Stomach (tissue), 4 donors: Measurements from ENCODE around the gene PRKCH.

Experiments used
- EP300 ChIP-seq: sonication (generic); formaldehyde crosslinking; IDR thresholded peaks from one replicate; pipeline ENCODE4 v1.6.1; 2017; ENCODE audit warnings: antibody characterized with exemption
- POLR2A ChIP-seq, 4 donors: fragments of 450-650 bp; IDR thresholded peaks; one replicate each; pipeline ENCODE4 v1.6.1; 2016; ENCODE audit warnings: antibody characterized with exemption in 4 of 4, control low read depth in 2 of 4, mild to moderate bottlenecking in 1 of 4, moderate library complexity in 1 of 4
- TF ChIP-seq, protein P1 (sequence below), 7 experiments: fragments of 450-650 bp in 4 of 7; fragments of 200-600 bp in 3 of 7; sonication (generic) in 3 of 7; IDR thresholded peaks; one replicate each; pipeline ENCODE4 v1.5.1; 2016 to 2019; ENCODE audit warnings: antibody characterized with exemption in 7 of 7, control low read depth in 2 of 7, mild to moderate bottlenecking in 1 of 7

DNA sequence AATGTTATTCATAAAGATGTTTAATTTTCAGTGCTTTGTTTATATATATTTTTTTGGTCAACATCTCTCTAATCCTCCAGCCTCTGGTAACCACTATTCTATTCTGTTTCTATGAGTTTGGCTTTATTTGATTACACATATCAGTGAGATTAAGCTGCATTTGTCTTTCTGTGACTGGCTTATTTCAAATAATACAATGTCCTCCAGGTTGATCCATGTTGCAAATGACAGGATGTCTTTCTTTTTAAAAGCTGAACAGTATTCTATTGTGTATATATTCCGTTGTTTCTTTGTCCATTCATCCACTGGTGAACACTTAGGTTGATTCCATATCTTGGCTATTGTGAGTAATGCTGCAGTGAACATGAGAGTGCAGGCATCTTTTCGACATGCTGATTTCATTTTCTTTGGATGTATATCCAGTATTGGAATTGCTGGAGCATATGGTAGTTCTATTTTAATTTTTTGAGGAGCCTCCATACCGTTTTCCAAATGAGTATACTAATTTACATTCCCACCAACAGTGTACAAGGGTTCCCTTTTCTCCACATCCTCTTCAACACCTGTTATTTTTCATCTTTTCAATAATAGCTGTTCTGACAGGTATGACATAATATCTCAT, 142.4 kb downstream of the PRKCH start:
- TF ChIP-seq, protein P1, sequence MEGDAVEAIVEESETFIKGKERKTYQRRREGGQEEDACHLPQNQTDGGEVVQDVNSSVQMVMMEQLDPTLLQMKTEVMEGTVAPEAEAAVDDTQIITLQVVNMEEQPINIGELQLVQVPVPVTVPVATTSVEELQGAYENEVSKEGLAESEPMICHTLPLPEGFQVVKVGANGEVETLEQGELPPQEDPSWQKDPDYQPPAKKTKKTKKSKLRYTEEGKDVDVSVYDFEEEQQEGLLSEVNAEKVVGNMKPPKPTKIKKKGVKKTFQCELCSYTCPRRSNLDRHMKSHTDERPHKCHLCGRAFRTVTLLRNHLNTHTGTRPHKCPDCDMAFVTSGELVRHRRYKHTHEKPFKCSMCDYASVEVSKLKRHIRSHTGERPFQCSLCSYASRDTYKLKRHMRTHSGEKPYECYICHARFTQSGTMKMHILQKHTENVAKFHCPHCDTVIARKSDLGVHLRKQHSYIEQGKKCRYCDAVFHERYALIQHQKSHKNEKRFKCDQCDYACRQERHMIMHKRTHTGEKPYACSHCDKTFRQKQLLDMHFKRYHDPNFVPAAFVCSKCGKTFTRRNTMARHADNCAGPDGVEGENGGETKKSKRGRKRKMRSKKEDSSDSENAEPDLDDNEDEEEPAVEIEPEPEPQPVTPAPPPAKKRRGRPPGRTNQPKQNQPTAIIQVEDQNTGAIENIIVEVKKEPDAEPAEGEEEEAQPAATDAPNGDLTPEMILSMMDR (IDR thresholded peaks at IDR 0.05): no peak
- TF ChIP-seq POLR2A (IDR thresholded peaks at IDR 0.05) (no peak), EP300 (no peak)
